ENCODE measurements around the gene TINCR. TPM values are rescaled to one million over a fixed set of nuclear protein-coding genes. Genes with fewer than 3 reads are reported as not detected.
A peak's percentile ranks its signal among the peaks of the same experiment; 100 is the strongest.
"Not testable (repeated sequence)": the region's sequence is repeated elsewhere in the genome, so short reads cannot be mapped to it uniquely, and the experiment has no call there.

TINCR gene
- total RNA-seq, result 100 to 1,000 TPM; 250 to 282 (median 259) TPM

GRCh38 chr19:5567360-5567969 is at the start of gene TINCR:
TINCR (minus strand) TSS chr19:5567953.
- DNase-seq (ENCODE audit: low spot score in 2 of 2), result no peak
- 8 to 11% methylated on average over 28 to 42 of the region's 63 CpGs for WGBS, 2 donors
- no peak within 1 kb of the TSS for H3K4me3 ChIP-seq (ENCODE audit: low read depth, poor library complexity, severe bottlenecking)
- intact Hi-C loops (cut with DNase I; ENCODE audit: low total_unique reads), result no loop called here
- TF ChIP-seq POLR2A (IDR thresholded peaks at IDR 0.05), result no peak
- TF ChIP-seq CTCF (IDR thresholded peaks at IDR 0.05), result no peak

GRCh38 chr19:5617080-5617479 is 49.3 kb upstream of the TINCR start:
- TF ChIP-seq CTCF (IDR thresholded peaks at IDR 0.05), result no peak
- TF ChIP-seq POLR2A (IDR thresholded peaks at IDR 0.05), result no peak
- WGBS, 2 donors, result 72 to 74% methylated on average over 1 of the region's 1 CpG

GRCh38 chr19:5615756-5616327 is 48.1 kb upstream of the TINCR start:
- DNase-seq (ENCODE audit: low spot score in 2 of 2), result peak in 1 of 2 donors; percentile 50
- TF ChIP-seq POLR2A (IDR thresholded peaks at IDR 0.05) (no peak), CTCF (IDR thresholded peaks at IDR 0.05) (no peak)
- H3K4me3 ChIP-seq (ENCODE audit: low read depth, poor library complexity, severe bottlenecking), result no peak overlapping the region
- intact Hi-C loops (cut with DNase I; ENCODE audit: low total_unique reads), result loop anchor here (10.0 kb wide), 1 partner anchor 49 kb away; no protein-coding TSS in a partner anchor
- WGBS, 2 donors, result 79 to 84% methylated on average over 17 of the region's 17 CpGs

More at GRCh38 chr19:5617080-5617479, 49.3 kb upstream of the TINCR start:
- no peak overlapping the region for H3K4me3 ChIP-seq (ENCODE audit: low read depth, poor library complexity, severe bottlenecking)
- DNase-seq (ENCODE audit: low spot score in 2 of 2), result no peak
- intact Hi-C loops (cut with DNase I; ENCODE audit: low total_unique reads), result loop anchor here (10.0 kb wide), 1 partner anchor 48 kb away; no protein-coding TSS in a partner anchor

GRCh38 chr19:5612891-5613865 is 45.4 kb upstream of the TINCR start:
- peak in 1 of 2 donors; percentile 52 for DNase-seq (ENCODE audit: low spot score in 2 of 2)
- WGBS, 2 donors, result 92 to 93% methylated on average over 15 of the region's 15 CpGs
- intact Hi-C loops (cut with DNase I; ENCODE audit: low total_unique reads), result loop anchor here (10.0 kb wide), 1 partner anchor 52 kb away; no protein-coding TSS in a partner anchor
- TF ChIP-seq CTCF (IDR thresholded peaks at IDR 0.05), result no peak
- TF ChIP-seq POLR2A (IDR thresholded peaks at IDR 0.05), result no peak
- H3K4me3 ChIP-seq (ENCODE audit: low read depth, poor library complexity, severe bottlenecking), result no peak overlapping the region

GRCh38 chr19:5609881-5610448 is 42.2 kb upstream of the TINCR start:
- WGBS, 2 donors, result 95% methylated on average over 16 of the region's 16 CpGs
- TF ChIP-seq POLR2A (IDR thresholded peaks at IDR 0.05) (no peak), CTCF (IDR thresholded peaks at IDR 0.05) (no peak)
- no peak for DNase-seq (ENCODE audit: low spot score in 2 of 2)
- intact Hi-C loops (cut with DNase I; ENCODE audit: low total_unique reads), result loop anchor here (10.0 kb wide), 1 partner anchor 55 kb away; no protein-coding TSS in a partner anchor
- H3K4me3 ChIP-seq (ENCODE audit: low read depth, poor library complexity, severe bottlenecking), result no peak overlapping the region

- intact Hi-C loops (cut with DNase I; ENCODE audit: low total_unique reads); DNase-seq (ENCODE audit: low spot score in 2 of 2); H3K4me3 ChIP-seq (ENCODE audit: low read depth, poor library complexity, severe bottlenecking): not testable (repeated sequence)
- 94 to 95% methylated on average over 9 of the region's 9 CpGs for WGBS, 2 donors
Observed at GRCh38 chr19:5608766-5609165, 41.0 kb upstream of the TINCR start.

Data from lower leg skin (tissue), 4 donors.